ENCODE results near the gene BTBD9. TPM values are rescaled to one million over a fixed set of nuclear protein-coding genes. Genes with fewer than 3 reads are reported as not detected.

BTBD9 gene
- total RNA-seq, 1 donor from 2014 or later: 24.1 TPM

- Histone ChIP-seq H3K9me3 (no peaks in the 10 kb centered on the region), H3K27ac (no peak overlapping the region), H3K36me3 (no peaks in the 10 kb centered on the region), H3K4me1 (peaks cover 5% of the 10 kb centered on the region), H3K4me3 (no peak overlapping the region), H3K27me3 (no peaks in the 10 kb centered on the region)
- DNase-seq (ENCODE audit: extremely low spot score in 2 of 2): no peak
- TF ChIP-seq CTCF (IDR thresholded peaks at IDR 0.05) (no peak), POLR2AphosphoS5 (IDR thresholded peaks at IDR 0.05; ENCODE audit: insufficient read depth in 1 of 2, low read depth in 1 of 2) (no peak), POLR2A (IDR thresholded peaks at IDR 0.05) (no peak)
- intact Hi-C loops (cut with DNase I): no loop called here
Observed at GRCh38 chr6:38174806-38175495, 464.8 kb downstream of the BTBD9 start.

GRCh38 chr6:38174315-38174714 lies 465.4 kb downstream of the BTBD9 start:
- Histone ChIP-seq H3K36me3 (no peaks in the 10 kb centered on the region), H3K9me3 (no peaks in the 10 kb centered on the region), H3K4me1 (peaks cover 5% of the 10 kb centered on the region), H3K27me3 (no peaks in the 10 kb centered on the region), H3K4me3 (no peak overlapping the region), H3K27ac (no peak overlapping the region)
- intact Hi-C loops (cut with DNase I): no loop called here
- DNase-seq (ENCODE audit: extremely low spot score in 2 of 2): no peak
- TF ChIP-seq POLR2AphosphoS5 (IDR thresholded peaks at IDR 0.05; ENCODE audit: insufficient read depth in 1 of 2, low read depth in 1 of 2): no peak
- no peak for TF ChIP-seq POLR2A (IDR thresholded peaks at IDR 0.05)
- no peak for TF ChIP-seq CTCF (IDR thresholded peaks at IDR 0.05)

- Histone ChIP-seq H3K27me3 (no peaks in the 10 kb centered on the region), H3K9me3 (no peaks in the 10 kb centered on the region), H3K27ac (no peak overlapping the region), H3K4me3 (no peak overlapping the region), H3K36me3 (no peaks in the 10 kb centered on the region), H3K4me1 (peaks cover 5% of the 10 kb centered on the region)
- TF ChIP-seq CTCF (IDR thresholded peaks at IDR 0.05) (no peak), POLR2AphosphoS5 (IDR thresholded peaks at IDR 0.05; ENCODE audit: insufficient read depth in 1 of 2, low read depth in 1 of 2) (no peak), POLR2A (IDR thresholded peaks at IDR 0.05) (no peak)
- DNase-seq (ENCODE audit: extremely low spot score in 2 of 2): no peak
- intact Hi-C loops (cut with DNase I): no loop called here
Observed at GRCh38 chr6:38173909-38174308, 465.8 kb downstream of the BTBD9 start.

GRCh38 chr6:38172739-38173410 lies 466.9 kb downstream of the BTBD9 start:
- no peak for DNase-seq (ENCODE audit: extremely low spot score in 2 of 2)
- no peak for TF ChIP-seq POLR2A (IDR thresholded peaks at IDR 0.05)
- no peak for TF ChIP-seq CTCF (IDR thresholded peaks at IDR 0.05)

More at GRCh38 chr6:38172739-38173410, 466.9 kb downstream of the BTBD9 start:
- H3K9me3 ChIP-seq: no peaks in the 10 kb centered on the region
- no peaks in the 10 kb centered on the region for H3K27me3 ChIP-seq
- intact Hi-C loops (cut with DNase I): no loop called here
- H3K36me3 ChIP-seq: no peaks in the 10 kb centered on the region
- peaks cover 4% of the 10 kb centered on the region for H3K4me1 ChIP-seq
- H3K27ac ChIP-seq: no peak overlapping the region
- no peak overlapping the region for H3K4me3 ChIP-seq

Data from vagina (tissue), 2 donors.